ENCODE measurements around the gene PCDHB1.

DNA sequence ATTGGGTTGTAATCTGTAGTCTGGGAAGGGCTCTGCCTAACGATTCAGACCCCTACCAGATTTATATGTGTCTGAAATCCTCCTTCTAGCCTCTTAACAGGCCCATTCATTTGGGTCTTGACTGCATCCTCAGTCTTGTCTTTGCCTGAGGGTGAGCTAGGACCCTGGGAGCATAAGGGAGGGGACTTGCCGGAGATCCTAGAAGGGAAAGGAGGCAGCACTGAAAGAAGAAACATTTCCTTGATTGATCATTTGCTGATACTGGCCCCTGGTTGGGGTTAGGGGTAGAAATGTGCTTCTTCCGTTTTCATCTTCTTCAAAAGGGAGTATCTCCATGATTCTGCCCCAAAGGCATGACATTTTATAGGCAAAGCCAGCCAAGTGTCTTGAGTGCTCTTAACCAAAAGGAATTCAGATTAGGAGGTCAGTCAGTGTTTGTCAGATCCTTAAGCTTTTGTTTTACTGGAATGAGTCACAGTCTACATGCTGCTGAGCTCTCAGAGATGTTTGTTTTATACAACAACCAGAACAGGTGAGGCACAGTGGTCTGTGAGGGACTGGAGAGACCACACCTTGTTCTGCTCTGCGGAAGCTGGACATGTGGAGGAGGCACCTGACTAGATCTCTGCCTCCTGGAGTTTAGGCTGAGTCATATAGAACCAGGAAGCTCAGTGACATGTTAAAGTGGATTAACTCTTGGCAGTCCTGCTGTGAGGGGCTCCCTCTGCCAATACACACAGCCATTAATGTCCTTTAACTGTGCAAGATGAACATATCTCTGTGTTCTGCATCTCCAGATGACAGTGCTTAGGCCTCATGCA is 47.2 kb upstream of the PCDHB1 start:
- TF ChIP-seq, protein P1, sequence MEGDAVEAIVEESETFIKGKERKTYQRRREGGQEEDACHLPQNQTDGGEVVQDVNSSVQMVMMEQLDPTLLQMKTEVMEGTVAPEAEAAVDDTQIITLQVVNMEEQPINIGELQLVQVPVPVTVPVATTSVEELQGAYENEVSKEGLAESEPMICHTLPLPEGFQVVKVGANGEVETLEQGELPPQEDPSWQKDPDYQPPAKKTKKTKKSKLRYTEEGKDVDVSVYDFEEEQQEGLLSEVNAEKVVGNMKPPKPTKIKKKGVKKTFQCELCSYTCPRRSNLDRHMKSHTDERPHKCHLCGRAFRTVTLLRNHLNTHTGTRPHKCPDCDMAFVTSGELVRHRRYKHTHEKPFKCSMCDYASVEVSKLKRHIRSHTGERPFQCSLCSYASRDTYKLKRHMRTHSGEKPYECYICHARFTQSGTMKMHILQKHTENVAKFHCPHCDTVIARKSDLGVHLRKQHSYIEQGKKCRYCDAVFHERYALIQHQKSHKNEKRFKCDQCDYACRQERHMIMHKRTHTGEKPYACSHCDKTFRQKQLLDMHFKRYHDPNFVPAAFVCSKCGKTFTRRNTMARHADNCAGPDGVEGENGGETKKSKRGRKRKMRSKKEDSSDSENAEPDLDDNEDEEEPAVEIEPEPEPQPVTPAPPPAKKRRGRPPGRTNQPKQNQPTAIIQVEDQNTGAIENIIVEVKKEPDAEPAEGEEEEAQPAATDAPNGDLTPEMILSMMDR (conservative IDR thresholded peaks at IDR 0.05; ENCODE audit: low read depth in 2 of 2), result no peak
- TF ChIP-seq POLR2AphosphoS5 (IDR thresholded peaks at IDR 0.05; ENCODE audit: low read depth), result no peak
